ENCODE measurements around the gene RRAS.
"Not testable (repeated sequence)": the region's sequence is repeated elsewhere in the genome, so short reads cannot be mapped to it uniquely, and the experiment has no call there.

RRAS gene

DNA sequence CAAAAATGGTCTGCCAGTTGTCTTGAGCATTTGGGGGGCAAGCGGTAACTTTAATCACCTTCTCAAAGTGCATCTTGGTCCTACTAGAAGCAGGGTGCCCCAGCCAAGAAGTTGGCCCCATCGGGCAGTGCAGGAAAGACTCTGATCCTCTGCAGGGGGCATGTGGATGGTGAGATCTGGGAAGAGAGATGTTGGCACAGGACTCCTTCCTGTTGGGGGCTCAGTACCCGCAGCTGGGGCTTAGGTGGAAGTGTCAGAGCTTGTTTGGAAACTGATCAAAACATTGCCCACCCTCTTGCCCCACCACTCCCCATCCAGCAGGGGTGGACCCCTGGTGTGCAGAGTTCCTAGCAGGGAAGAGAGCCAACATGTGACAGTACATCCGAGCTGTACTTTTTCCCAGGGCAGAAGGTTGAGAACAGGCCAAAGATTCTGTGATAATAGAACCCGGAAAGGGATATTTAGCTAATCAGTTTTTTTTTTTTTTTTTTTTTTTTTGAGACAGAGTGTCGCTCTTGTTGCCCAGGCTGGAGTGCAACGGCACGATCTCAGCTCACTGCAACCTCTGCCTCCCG lies 8.8 kb downstream of the RRAS start:
- no peak for DNase-seq (ENCODE audit: low read depth)

DNA sequence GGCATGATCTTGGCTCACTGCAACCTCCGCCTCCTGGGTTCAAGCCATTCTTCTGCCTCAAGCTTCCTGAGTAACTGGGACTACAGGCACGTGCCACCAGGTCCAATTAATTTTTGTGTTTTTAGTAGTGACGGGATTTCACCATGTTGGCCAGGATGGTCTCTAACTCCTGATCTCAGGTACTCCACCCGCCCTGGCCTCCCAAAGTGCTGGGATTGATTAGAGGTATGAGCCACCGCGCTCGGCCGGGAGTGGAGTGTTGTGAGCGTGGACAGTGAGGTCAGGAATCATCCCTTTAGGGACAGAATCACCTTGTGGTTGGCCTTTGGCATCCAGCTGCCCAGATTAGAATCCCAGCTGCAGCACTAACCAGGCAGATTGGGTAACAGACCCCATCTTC lies 10.3 kb downstream of the RRAS start:
- DNase-seq (ENCODE audit: low read depth), result no peak

GRCh38 chr19:49626226-49626625 lies 13.7 kb downstream of the RRAS start:
- no peak for DNase-seq (ENCODE audit: low read depth)

GRCh38 chr19:49624967-49625910 lies 14.7 kb downstream of the RRAS start:
- no peak for DNase-seq (ENCODE audit: low read depth)

- not testable (repeated sequence) for DNase-seq (ENCODE audit: low read depth)
Observed at GRCh38 chr19:49617860-49618259, 22.1 kb downstream of the RRAS start.

DNA sequence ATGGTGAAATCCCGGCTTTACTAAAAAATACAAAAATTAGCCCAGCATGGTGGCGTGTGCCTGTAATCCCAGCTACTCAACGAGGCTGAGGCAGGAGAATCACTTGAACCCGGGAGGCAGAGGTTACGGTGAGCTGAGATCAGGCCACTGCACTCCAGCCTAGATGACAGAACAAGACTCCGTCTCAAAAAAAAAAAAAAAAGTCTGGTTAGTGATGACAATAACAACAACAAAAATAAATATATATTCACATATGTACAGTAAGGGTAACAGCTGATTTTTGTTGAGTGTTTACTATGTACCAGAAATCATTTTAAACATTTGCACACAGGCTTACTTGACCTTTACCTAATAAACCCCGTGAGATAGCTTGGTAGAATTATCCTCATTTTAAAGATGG lies 23.0 kb downstream of the RRAS start:
- no peak for DNase-seq (ENCODE audit: low read depth)

DNA sequence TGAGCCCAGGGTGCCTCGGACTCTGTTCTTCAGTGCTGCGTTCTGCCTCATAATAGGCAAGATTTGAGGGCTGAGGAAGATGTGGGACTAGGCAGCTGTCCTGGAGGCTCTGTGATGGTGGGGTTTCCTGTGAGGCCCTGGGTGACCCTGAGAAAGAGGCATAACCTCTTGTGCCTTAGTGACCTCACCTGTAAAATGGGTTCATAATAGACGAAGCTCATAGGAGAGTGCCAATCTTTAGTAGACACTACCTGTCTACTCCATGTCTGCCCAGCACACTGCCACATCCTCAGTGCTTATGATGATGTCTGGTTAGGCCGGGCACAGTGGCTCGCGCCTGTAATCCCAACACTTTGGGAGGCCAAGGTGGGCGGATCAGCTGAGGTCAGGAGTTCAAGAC lies 23.4 kb downstream of the RRAS start:
- no peak for DNase-seq (ENCODE audit: low read depth)

DNA sequence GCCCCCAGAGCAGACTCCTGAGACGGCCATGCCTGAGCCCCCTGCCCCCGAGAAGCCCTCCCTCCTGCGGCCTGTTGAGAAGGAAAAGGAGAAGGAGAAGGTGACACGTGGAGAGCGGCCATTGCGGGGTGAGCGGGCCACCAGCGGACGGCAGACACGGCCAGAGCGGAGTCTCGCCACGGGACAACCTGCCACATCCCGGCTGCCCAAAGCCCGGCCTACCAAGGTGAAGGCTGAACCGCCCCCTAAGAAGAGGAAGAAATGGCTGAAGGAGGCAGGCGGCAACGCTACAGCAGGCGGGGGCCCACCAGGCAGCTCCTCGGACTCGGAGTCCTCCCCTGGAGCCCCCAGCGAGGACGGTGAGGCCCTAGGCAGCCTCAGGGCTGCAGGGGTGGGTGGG lies 24.1 kb downstream of the RRAS start:
- no peak for DNase-seq (ENCODE audit: low read depth)

GRCh38 chr19:49614096-49614833 lies 25.7 kb downstream of the RRAS start:
- no peak for DNase-seq (ENCODE audit: low read depth)

- DNase-seq (ENCODE audit: low read depth), result no peak
Observed at GRCh38 chr19:49613374-49613773, 26.6 kb downstream of the RRAS start.

DNA sequence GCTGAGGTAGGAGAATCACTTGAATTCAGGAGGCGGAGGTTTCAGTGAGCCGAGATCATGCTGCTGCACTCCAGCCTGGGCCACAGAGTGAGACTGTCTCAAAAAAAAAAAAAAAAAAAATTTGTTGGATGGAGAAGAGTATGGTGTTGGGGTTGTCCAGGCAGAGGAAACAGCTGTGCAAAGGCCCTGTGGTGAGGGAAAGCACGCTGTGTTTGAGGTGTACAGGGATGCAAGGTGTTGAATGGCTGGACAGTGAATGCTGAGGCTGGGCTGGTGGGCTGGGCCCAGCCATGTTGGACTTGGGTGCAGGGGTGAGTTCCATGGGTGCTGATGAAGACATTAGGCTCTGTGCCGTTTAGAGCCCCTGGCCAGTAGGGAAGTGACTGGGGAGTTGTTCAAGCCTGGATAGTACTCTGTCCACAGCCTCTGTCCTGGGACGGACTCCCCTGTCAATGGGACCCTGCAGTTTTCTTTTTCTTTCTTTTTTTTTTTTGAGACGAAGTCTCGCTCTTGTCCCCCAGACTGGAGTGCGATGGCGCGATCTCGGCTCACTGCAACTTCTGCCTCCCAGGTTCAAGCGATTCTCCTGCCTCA lies 30.3 kb downstream of the RRAS start:
- DNase-seq (ENCODE audit: low read depth), result no peak

DNA sequence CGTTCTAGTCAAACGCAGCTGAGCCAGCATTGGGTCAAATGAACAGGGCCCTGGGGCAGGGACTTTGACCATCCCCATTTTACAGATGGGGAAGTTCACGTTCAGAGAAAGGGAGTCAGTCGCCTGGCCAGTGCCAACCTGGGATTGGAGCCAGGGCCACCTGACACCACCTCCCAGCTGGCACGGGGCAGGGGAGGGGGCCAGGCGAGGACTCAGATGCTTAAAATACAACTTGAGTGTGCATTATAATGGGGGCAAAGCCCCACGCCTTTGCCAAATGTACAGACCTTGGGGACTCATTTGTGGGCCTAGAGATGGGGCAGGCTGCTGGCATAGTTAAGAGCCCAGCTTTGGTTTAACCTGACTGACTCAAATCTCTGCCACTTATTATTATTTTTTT lies 34.3 kb downstream of the RRAS start:
- DNase-seq (ENCODE audit: low read depth), result no peak

- DNase-seq (ENCODE audit: low read depth), result no peak
Observed at GRCh38 chr19:49602806-49603205, 37.1 kb downstream of the RRAS start.

DNA sequence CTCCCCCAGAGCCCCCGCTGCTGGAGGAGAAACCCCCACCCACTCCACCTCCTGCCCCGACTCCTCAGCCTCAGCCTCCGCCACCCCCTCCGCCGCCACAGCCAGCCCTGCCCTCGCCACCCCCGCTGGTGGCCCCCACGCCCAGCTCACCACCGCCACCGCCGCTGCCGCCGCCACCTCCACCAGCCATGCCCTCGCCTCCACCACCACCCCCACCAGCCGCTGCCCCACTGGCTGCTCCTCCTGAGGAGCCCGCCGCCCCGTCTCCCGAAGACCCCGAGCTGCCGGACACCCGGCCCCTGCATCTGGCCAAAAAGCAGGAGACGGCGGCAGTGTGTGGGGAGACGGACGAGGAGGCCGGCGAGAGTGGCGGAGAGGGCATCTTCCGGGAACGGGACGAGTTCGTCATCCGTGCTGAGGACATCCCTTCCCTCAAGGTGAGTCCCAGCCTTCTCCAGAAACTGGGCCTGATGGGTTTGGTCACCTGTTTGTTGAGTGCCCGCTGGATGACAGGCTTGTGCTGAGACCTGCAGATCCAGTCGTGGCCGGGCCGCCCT lies 38.4 kb downstream of the RRAS start:
- no peak for DNase-seq (ENCODE audit: low read depth)

DNA sequence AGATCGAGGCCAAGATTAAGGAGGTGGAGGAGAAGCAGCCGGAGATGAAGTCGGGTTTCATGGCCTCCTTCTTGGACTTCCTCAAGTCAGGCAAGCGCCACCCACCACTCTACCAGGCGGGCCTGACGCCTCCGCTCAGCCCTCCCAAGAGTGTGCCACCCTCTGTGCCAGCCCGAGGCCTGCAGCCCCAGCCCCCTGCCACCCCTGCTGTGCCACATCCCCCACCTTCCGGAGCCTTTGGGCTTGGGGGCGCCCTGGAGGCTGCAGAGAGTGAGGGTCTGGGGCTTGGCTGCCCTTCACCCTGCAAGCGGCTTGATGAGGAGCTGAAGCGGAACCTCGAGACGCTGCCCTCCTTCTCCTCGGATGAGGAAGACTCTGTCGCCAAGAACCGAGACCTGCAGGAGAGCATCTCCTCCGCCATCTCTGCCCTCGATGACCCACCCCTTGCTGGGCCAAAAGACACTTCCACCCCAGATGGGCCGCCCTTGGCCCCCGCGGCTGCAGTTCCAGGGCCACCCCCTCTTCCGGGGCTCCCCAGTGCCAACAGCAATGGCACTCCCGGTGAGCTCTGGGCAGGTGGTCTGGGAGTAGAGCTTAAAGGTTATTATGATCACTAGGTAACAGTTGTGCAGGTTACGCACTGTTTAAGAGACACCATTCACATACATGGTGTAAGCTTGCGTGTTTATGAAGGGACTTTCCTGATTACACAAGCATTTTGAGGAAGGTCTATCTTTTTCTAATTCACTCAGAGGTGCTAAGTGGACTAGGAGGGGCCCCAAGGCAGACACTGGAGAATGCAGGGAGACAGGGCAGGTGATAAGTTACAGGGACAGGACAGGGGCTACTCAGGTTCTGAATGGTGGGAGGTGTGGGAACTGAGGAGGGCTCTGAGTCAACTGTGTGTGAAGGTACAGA lies 40.3 kb downstream of the RRAS start:
- DNase-seq (ENCODE audit: low read depth), result no peak

GRCh38 chr19:49597703-49597974 lies 42.3 kb downstream of the RRAS start:
- no peak for DNase-seq (ENCODE audit: low read depth)

- DNase-seq (ENCODE audit: low read depth), result no peak
Observed at GRCh38 chr19:49596954-49597702, 42.8 kb downstream of the RRAS start.

DNA sequence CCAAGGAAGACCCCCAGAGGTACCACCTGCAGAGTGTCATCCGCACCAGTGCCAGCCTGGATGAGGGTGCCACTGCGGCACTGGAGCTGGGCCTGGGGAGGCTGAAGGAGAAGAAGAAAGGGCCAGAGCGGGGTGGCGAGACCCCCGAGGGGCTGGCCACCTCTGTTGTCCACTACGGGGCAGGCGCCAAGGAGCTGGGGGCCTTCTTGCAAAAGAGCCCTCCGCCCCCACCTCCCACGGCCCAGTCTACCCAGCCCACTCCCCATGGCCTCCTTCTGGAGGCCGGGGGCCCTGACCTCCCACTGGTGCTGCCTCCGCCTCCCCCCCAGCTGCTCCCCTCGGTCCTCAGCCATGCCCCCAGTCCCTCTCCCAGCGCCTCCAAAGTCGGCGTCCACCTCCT lies 43.5 kb downstream of the RRAS start:
- no peak for DNase-seq (ENCODE audit: low read depth)

DNA sequence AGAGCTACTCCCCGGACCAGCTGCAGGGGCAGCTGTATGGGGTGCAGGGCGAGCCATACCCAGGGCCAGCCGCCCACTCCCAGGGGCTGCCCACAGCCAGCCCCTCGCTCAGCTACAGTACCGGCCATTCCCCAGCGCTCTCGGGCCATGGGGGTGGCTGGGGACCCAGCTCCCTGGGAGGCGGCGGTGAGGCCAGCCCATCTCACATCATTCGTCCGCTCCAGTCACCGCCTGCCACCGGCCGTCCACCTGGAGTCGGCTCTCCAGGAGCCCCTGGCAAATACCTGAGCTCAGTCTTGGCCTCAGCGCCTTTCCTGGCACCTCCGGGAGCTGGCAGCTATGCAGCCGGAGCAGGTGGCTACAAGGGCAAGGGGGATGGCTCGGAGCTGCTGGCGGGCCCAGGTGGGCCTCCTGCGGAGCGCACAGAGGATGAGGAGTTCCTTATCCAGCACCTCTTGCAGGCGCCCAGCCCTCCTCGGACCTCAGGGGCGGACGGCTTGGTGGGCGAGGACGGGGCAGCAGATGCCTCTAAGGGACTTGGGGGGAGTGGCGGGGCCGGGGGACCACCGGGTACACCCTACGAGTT lies 44.0 kb downstream of the RRAS start:
- no peak for DNase-seq (ENCODE audit: low read depth)

Measured in stimulated activated CD8-positive, alpha-beta memory T cell treated with anti-CD3 and anti-CD28 coated beads, Interleukin-12 subunit alpha, Interleukin-12 subunit beta, amount 100 ng/mL, for 1 hour (primary cell).